OCI-LY3 (cell line): ENCODE results near the gene MMP20.

Experiments used
- H2AFZ ChIP-seq: fragments of 200-600, 300-600 bp; shearing (Covaris generic); 2 replicates; pipeline ENCODE4 v1.6.0; 2014; ENCODE audit warnings: antibody characterized with exemption, low read depth, low read length
- H3K27ac ChIP-seq: fragments of 200-600, 300-600 bp; sonication (generic); 2 replicates; pipeline ENCODE4 v1.5.1; 2014; ENCODE audit warnings: mild to moderate bottlenecking, low read length, moderate library complexity, mixed read lengths
- H3K27me3 ChIP-seq: fragments of 200-600, 300-600 bp; sonication (generic); 2 replicates; pipeline ENCODE4 v1.6.1; 2014; ENCODE audit warnings: low read depth, low read length, mixed read lengths
- H3K36me3 ChIP-seq: fragments of 200-600, 300-600 bp; sonication (generic); replicated peaks from 2 replicates; pipeline ENCODE3; 2014; ENCODE audit warnings: low read depth, low read length, mixed read lengths
- H3K4me1 ChIP-seq: fragments of 300-600, 200-600 bp; sonication (generic); 2 replicates; pipeline ENCODE4 v1.6.1; 2014; ENCODE audit warnings: low read length, mixed read lengths
- H3K4me2 ChIP-seq: fragments of 200-600, 300-600 bp; sonication (generic); 2 replicates; pipeline ENCODE4 v1.6.1; 2014; ENCODE audit warnings: low read length, mixed read lengths
- H3K4me3 ChIP-seq: fragments of 300-600, 200-600 bp; sonication (generic); 2 replicates; pipeline ENCODE4 v1.5.1; 2014; ENCODE audit warnings: antibody characterized with exemption, mild to moderate bottlenecking, low read length, moderate library complexity
- H3K79me2 ChIP-seq: fragments of 300-600, 200-600 bp; shearing (Covaris generic); 2 replicates; pipeline ENCODE4 v1.6.1; 2014; ENCODE audit warnings: mild to moderate bottlenecking, low read length, mixed read lengths
- H3K9ac ChIP-seq: fragments of 300-600, 200-600 bp; shearing (Covaris generic); 2 replicates; pipeline ENCODE4 v1.6.0; 2014; ENCODE audit warnings: mild to moderate bottlenecking, low read length, moderate library complexity
- H3K9me3 ChIP-seq: fragments of 200-600, 300-600 bp; shearing (Covaris generic); 2 replicates; pipeline ENCODE4 v1.6.1; 2014; ENCODE audit warnings: low read length, mixed read lengths; ENCODE audit not compliant: insufficient read depth
- H4K20me1 ChIP-seq: fragments of 200-600, 300-600 bp; sonication (generic); 2 replicates; pipeline ENCODE4 v1.6.1; 2016; ENCODE audit warnings: low read length, mixed read lengths; ENCODE audit not compliant: insufficient read depth
- CTCF ChIP-seq: fragments of 200-600, 300-600 bp; sonication (generic); IDR thresholded peaks from 2 replicates; pipeline ENCODE4 v1.5.1; 2014; ENCODE audit warnings: antibody characterized with exemption, low read length, low read depth
- EZH2phosphoT487 ChIP-seq: fragments of 200-600 bp; shearing (Covaris generic); IDR thresholded peaks from 2 replicates; pipeline ENCODE4 v1.6.1; 2018; ENCODE audit warnings: antibody characterized with exemption, mixed run types, low read depth

MMP20 gene

DNA sequence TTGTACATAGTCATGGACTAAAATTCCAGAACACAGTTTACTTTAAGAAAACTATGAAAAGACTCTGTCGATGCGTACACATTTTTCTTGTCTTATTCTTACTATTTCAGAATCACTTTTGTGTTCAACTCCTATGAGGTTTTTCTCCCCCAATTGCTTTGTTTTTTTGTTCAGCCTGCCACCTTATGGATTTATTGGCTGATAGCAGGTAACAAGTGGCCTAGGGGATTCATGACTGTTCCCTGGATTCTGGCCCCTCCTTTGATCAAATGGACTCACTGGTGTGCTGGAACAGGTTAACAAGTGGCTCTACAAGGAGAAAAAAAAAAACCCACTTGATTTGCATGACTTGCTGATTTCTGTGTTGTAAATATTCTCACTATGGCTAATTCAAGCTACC, 10.6 kb downstream of the MMP20 start:
- no peaks in the 10 kb centered on the region for H3K9me3 ChIP-seq
- no peaks in the 10 kb centered on the region for H3K79me2 ChIP-seq
- H3K36me3 ChIP-seq = no peaks in the 10 kb centered on the region
- H3K27ac ChIP-seq = no peak overlapping the region
- no peak overlapping the region for H3K4me3 ChIP-seq
- no peak overlapping the region for H3K4me2 ChIP-seq
- H3K27me3 ChIP-seq = no peaks in the 10 kb centered on the region
- peaks cover 26% of the 10 kb centered on the region for H3K4me1 ChIP-seq
- no peak overlapping the region for H2AFZ ChIP-seq
- TF ChIP-seq EZH2phosphoT487 (no peak), CTCF (peak; percentile 50)
- H4K20me1 ChIP-seq = no peaks in the 10 kb centered on the region
- H3K9ac ChIP-seq = no peak overlapping the region

DNA sequence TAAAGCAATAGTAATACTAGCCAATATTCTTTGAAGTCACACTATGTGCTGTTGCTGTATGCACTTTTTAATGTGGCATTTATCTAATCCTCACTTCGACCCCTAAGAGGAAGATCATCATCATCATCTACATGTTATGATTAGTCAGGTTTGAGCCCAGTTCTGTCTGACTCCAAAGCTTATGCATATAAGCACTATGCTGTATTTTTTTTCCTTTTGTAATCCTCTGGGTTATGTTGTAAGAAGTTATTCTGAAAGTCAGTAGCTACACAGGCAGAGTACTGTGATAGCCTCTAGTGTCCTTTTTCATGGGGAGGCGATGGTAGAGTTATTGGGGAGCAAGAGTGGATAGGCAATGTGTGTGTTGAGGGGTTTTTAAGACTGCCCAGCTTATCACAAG, 11.1 kb downstream of the MMP20 start:
- TF ChIP-seq CTCF (no peak), EZH2phosphoT487 (no peak)
- Histone ChIP-seq H3K27me3 (no peaks in the 10 kb centered on the region), H3K9ac (no peak overlapping the region), H3K4me1 (peaks cover 26% of the 10 kb centered on the region), H4K20me1 (no peaks in the 10 kb centered on the region), H3K4me2 (no peak overlapping the region), H2AFZ (no peak overlapping the region), H3K79me2 (no peaks in the 10 kb centered on the region), H3K36me3 (no peaks in the 10 kb centered on the region), H3K9me3 (no peaks in the 10 kb centered on the region), H3K4me3 (no peak overlapping the region), H3K27ac (no peak overlapping the region)

DNA sequence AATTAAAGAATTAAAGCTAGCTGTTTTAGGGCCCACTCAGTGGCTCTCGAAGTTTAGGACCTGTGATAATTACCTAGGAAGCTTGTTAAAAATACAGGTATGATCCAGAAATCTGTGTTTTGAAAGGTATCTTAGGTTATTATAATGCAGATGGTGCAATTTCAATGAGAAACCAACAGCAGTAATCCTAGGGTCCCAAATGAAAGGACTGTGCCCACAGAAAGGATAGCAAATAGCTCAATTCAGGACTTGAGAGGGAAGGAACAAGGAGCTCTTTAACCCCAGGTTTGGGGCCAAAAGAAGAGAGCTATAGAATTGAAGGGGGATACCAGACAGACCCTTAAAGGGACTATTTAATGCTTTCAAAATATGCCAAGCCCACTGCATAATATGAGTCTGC, 11.7 kb downstream of the MMP20 start:
- H3K27ac ChIP-seq = no peak overlapping the region
- no peak overlapping the region for H3K9ac ChIP-seq
- H3K4me1 ChIP-seq = peaks cover 26% of the 10 kb centered on the region
- H3K4me2 ChIP-seq = peak overlapping the region; percentile 72
- no peak overlapping the region; the same call in 1 of the 2 replicates for H3K4me3 ChIP-seq
- no peaks in the 10 kb centered on the region for H3K36me3 ChIP-seq
- no peaks in the 10 kb centered on the region for H3K79me2 ChIP-seq
- no peaks in the 10 kb centered on the region for H4K20me1 ChIP-seq
- no peaks in the 10 kb centered on the region for H3K27me3 ChIP-seq
- H3K9me3 ChIP-seq = no peaks in the 10 kb centered on the region
- no peak for TF ChIP-seq EZH2phosphoT487
- no peak for TF ChIP-seq CTCF
- peak overlapping the region; percentile 65; the same call in 1 of the 2 replicates for H2AFZ ChIP-seq

- H3K9ac ChIP-seq = peak overlapping the region; percentile 53
- TF ChIP-seq CTCF = no peak
- TF ChIP-seq EZH2phosphoT487 = no peak
- no peaks in the 10 kb centered on the region for H4K20me1 ChIP-seq
- H3K27me3 ChIP-seq = no peaks in the 10 kb centered on the region
- no peaks in the 10 kb centered on the region for H3K36me3 ChIP-seq
- peak overlapping the region; percentile 63 for H3K27ac ChIP-seq
- H2AFZ ChIP-seq = peak overlapping the region; percentile 79
- H3K4me2 ChIP-seq = peak overlapping the region; percentile 85
- H3K4me1 ChIP-seq = peaks cover 26% of the 10 kb centered on the region
- peak overlapping the region; percentile 42 for H3K4me3 ChIP-seq
- no peaks in the 10 kb centered on the region for H3K79me2 ChIP-seq
- no peaks in the 10 kb centered on the region for H3K9me3 ChIP-seq
These were observed 13.8 kb downstream of the MMP20 start for GRCh38 chr11:102611291-102611690.
